OCI-M1 (cell line): Measurements from ENCODE around the gene MOB3A.
A peak's percentile ranks its signal among the peaks of the same experiment; 100 is the strongest.

Source experiments
- DNase-seq: peaks from one replicate; lab custom pipeline; 2025; lab: John Stamatoyannopoulos, UW

Gene MOB3A

DNA sequence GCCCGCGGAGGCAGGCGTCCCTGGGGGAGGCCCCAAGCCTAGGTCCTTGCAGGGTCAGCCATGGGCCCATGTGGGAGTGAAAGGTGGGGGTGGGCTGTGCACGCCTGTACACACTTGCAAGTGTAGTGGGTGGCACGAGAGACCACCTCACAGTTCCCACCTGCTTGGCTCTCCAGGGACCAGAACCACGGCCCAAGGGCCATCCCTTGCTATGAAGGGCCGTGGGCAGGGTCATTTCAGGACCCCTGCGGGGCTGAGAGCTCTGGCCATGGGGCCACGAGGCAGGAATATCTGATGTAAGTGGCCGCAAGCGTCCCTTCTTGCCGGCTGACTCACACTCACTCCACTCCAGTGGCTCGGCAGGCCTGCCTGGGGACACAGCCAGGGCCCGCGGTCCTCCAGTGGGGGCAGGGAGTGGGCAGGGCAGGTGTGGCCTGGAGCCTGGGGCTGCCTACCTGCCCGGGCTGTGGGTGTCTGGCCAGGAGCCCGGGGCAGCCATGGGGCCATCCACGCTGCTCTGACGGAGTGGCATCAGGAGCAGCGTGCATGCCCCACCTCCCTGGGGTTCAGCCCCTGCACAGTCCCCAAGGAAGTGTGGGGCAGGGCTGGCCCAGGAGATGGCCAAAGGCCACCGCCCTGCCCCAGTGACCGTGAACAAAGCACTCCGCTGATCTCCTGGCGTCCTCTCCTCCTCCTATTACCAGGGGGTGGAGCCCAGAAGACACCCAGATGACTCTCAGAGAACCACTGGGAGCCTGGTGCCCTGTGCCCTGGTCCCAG, 36.5 kb downstream of the MOB3A start:
- DNase-seq = peak; percentile 83

DNA sequence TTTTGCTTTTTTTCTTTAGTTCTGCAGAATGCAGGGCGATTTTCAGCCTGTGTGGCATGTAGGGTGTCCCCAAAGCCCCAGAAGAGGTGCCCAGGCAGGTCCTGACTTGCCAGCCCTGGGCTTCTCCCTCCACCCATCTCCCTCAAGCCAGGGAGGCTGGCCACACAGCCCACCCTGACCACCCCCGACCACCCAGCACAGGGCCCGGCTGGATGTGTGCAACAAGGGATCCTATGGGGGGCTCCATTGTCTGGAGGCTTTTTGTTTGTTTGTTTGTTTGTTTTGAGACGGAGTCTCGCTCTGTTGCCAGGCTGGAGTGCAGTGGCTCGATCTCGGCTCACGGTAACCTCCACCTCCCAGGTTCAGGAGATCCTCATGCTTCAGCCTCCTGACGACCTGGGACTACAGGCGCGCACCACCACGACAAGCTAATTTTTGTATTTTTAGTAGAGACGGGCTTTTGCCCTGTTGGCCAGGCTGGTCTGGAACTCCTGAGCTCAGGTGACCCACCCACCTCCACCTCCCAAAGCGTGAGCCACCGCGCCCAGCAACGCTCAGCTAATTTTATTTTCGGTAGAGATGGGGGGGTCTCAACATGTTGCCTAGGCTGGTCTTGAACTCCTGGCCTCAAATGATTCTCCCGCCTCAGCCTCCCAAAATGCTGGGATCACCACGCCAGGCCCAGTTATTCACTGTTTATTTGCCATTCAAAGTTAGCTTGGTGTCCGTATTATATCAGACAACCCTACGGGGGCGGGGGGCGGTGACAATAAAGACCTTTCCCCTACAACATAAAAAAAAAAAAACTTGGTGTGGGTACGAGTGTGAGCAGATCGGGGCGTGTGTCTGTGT, 37.3 kb downstream of the MOB3A start:
- no peak for DNase-seq

DNA sequence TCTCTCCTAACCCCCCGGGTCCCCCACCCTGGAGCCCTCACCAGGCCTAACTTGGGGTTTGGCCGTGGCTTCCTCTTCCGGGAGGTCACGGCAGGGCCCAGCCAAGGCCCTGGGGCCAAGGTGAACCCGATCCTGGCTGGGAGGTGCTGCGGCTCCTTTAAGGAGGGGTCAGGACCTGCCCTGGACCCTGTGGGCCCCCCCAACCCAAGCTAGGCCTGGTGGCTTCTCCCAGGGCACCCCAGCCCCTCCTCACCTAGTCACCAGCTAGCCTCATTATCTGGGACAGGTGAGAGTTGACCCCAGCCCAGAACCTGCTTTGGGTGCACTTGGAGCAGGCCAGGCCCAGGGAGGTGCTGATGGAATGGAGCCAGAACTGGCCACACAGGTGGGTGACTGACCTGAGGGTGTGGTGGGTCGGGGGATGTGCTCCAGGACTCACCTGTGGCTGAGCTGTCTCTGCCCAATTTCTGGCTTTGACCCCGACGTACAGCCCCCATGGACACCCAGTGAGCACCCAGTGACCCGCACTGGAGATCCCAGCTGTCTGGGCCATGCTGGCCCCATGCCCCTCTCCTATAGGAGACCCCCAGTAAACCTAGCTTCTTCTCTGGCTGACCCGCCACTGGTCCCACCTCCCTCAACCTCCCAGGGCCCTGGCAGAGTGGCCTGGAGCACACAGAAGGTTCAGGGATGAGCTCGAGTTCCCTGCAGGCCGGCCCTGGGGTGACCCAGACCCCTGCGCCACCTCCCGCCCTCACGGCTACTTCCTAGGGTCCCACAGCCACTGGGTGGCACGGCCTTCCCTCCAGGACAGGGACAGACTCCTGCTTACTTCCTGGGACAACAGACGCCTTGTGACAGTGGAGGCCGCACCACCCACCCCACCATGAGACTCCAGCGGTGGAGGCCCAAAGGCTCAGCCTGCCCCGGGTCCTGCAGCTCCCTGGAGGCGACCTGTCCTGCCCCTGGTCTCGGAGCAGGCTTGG, 38.3 kb downstream of the MOB3A start:
- DNase-seq = no peak

GRCh38 chr19:2056837-2057192, 39.3 kb downstream of the MOB3A start:
- DNase-seq = no peak

DNA sequence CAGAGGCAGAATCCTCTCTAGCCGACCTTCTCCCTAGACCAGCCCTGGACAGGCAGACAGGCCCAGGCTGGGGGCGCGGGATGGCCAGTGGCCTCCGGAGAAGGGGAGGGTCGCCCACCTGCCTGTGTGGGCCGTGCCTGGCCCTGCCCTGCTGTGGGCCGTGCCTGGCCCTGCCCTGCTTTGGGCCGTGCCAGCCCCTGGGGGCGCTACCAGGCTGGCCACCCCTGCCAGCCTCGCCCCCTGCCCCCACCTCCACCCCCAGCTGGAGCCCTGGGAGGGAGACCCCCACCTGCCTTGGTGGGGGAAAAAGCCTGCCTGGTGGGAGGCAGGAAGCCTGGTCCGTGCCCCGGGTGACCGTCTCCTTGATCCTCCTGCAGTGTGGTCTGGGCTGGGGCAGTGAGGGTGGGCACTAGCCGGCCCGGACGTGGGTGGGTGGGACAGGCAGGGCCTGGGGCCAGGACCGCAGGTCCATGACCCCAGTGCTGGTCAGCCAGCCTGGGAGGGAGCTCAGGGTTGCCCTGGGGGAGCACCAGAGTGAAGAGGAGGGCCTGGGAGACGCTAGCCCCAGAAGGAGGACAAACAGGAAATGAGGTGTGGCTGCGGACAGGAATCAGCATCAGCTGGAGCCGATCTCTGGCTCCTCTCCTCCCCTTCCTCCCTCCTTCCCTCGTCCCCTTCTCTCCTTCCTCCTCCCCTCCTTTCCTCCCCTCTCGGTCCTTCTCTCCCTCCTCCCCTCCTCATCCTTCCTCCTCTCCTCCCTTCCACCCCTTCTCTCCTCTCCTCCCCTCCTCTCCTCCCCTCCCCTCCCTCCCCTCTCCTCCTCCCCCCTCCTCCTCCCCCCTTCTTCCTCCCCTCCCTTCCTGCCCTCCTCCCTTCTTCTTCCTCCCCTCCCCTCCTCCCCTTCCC, 39.9 kb downstream of the MOB3A start:
- peak; percentile 64 for DNase-seq

DNA sequence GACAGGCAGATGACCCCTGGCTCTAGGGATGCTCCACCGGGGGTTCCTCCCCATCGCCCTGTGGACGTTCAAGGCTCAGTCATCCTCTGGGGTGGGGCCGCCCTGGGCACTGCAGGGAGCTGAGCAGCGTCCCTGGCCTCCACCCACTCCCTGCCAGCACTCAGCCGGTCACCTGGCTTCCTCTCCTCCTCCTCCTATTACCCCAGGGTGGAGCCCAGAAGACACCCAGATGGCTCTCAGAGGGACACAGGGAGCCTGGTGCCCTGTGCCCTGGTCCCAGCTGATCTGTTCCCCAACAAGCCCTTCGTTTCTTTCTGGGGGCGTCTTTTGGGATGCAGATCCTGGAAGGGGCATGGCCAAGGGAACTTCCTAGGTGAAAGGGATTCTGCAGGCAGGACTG, 41.4 kb downstream of the MOB3A start:
- DNase-seq = no peak

DNA sequence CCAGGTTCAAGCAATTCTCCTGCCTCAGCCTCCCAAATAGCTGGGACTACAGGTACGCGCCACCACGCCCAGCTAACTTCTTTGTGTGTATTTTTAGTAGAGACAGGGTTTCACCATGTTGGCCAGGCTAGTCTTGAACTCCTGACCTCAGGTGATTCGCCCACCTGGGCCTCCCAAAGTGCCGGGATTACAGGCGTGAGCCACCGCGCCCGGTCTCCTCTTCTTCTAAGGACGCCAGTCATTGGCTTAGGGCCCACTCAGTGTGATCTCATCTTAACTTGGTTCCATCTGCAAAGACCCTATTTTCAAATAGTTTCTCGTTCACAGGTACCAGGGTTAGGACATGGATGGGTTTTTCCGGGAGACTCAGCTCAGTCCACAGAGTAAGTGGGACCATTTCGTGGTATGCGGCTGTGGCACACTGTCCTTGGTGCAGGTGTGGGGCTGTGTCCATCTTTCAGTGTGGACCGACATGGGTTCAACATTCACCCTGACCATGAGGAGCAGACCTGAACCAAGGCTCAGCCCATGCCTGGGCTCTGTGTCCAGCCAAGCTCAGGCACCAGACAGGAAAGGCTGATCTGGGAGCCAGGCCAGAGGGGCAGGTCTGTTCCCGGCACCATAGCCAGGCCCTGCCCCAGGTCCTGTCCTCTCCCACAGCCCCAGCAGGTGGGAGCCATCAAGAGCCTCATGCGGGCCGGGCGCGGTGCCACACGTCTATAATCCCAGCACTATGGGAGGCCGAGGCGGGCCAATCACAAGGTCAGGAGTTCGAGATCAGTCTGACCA, 42.3 kb downstream of the MOB3A start:
- no peak for DNase-seq

DNA sequence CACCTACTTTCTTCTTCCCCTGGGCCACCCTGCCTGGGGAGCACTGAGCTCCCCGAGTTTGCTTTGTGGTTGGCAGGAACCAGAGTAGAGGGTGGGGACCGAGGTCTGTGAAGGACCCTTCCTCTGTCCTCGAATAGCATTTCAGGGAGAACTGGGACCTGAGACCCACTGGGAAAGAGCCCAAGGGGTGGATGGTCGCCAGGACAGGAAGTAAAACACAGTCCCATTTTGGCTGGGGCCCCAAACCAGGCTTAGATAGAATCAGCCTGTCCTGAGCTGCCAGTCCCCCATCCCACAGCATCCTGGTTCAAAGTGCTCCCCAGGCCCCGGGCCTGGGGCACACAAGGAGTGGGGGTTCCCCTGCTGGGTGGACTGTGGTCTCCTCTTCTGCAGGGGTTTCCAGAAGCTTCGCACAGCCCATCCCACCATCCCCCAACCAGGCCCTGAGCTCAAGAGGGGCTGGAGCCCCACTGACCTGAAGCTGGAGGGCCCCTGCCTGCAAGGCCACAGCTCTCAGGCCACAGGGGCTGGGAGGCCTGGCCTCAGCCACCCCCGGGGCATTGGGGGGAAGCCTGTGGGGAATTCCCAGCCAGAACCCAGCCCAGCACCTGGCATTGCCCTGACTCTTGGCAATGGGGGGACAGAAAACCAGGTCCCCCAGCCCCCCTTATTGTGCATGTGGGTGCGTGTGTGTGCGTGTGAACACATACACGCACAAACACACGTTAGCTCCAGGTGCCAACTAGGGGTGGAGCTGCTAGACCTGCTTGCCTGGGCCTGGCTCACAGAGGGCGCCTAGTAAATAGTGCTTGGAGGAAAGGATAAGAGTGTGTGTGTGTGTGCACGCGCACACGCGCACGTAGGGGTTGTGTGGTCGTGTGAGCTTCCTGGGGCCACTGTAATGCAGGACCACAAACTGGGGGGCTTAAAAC, 44.1 kb downstream of the MOB3A start:
- DNase-seq = no peak

- peak; percentile 86 for DNase-seq
These were observed 44.9 kb downstream of the MOB3A start, which contains the start of gene MKNK2 for GRCh38 chr19:2050991-2051772. Gene MKNK2, minus strand, starts transcription at chr19:2051244. Its CDS starts 393 bp downstream, at chr19:2050851.

DNA sequence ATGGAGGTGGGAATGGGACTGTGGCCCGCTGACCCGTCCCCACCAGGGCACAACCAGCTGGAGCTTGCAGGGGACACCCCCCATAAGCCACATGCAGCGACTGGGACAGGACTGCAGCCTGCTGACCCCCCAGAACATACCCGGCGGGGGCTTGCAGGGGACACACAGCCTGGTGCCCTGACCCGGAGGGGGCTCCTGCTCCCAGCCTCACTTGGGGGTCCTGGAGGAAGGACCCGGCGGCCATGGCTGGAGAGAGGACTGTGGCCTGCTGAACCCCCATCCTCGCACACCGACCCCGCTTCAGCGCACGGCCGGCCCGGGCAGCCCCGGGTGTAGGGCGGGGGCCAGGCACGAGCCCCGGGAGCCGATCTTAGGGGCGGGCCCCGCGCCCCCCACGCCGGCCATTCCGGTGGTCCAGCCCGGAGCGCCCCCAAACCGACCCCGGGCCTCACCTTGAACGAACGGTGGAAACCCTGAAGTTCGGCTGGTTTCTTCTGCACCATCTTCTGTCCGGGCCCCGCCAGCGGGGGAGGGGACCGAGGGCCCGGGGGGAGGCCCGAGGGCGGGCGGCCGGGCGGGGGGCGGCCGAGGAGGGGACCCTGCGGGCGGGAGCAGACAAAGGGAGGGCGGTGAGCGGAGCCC, 45.7 kb downstream of the MOB3A start:
- DNase-seq = no peak

- DNase-seq = peak; percentile 67
These were observed 46.3 kb downstream of the MOB3A start for GRCh38 chr19:2049741-2050348.

- DNase-seq = no peak
These were observed 47.0 kb downstream of the MOB3A start for GRCh38 chr19:2048959-2049740.

DNA sequence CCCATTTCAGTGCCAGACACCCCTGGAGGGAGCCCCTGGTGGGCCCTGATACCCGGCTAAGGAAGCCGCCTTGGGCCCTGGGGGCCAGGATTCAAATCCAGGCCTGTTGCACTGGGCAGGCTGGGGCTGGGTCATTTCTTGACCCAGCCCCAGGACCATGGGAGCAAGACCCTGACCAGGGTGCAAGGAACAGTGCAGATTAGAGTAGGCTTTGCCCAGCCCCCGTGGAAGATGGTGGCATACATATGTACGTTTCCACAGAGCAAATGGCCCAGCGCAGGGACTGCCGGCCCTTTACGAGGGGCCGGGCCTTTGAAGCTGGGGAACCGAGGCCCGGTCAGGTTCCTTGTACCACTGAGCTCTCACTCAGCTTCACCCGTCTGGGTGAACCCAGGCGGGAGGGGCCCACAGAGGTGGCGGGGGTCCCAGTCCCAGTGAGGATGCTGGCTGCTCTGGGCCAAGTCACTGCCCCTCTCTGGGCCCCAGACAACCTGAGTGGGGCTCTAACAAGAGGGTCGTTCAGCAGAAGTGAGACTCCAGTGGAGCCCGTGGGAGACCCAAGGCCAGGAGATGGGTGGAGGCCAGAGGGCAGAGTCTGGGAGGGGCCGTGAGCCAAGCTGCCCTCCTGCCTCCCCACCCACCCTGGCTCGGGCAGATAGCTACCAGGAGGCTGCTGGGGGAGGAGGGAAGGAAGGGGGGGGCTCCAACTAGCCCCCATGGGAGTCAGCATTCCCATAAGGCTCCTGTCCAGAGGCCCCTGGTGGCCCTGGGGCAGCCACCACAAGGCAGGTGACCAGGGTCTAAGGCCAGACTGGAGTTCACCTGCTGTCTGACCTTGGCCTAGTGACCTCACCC, 47.8 kb downstream of the MOB3A start:
- no peak for DNase-seq

DNA sequence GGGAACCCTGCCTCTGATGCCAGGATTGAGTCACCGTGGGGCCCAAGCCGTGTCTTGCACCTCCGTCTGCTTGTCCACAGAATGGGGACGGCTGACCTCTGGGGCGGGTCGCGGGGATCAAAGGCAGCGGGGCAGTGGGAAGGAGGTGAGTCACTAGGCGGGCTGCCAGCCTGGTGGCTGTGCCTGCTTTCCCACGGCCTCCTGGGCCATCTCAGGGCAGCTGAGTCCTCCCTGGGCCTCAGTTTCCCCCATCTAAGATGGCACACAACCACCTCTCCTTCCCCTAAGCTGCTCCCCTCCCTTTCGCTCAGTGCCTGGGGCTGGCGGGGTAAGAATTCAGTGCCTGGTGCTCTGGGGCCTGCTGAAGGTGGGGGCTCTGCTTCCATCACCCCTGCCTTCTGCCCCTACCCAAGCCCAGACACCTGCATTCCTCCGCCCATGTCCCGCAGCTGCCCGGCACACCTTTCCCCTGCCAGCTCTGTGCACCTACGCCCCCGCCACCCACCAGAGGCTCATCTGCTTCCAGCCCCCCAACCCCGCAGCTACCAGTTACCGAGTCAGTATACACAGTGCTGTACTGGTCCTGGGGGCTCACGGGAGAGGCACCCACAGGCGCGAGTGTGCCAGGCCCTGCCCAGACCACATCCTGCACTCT, 48.5 kb downstream of the MOB3A start:
- no peak for DNase-seq

GRCh38 chr19:2047076-2047448, 49.1 kb downstream of the MOB3A start:
- DNase-seq = no peak
